IMR-90 (cell line): ENCODE data around the gene ADGRD1. TPM values are rescaled to one million over a fixed set of nuclear protein-coding genes. Genes with fewer than 3 reads are reported as not detected.

Source experiments
- ATAC-seq: fragments of 200-7000 bp; cut with Tn5 transposase; 2 replicates; pipeline ENCODE4 v1.9.1; 2020; ENCODE audit warnings: low read depth, mild to moderate bottlenecking, moderate library complexity
- BruUV-seq: library from RNA; stranded (reverse); fragments of 400-500 nt; replicated peaks from 2 replicates; lab custom pipeline; 2021; lab: Mats Ljungman, UMichigan
- CTCF ChIA-PET: fragments of 300-600 bp; formaldehyde crosslinking; extraction: SDS; loops from one replicate; lab custom pipeline; 2021; ENCODE audit warnings: antibody characterized with exemption; lab: Yijun Ruan, JAX
- POLR2A ChIA-PET: fragments of 300-600 bp; sonication (Branson Sonifier 250); formaldehyde crosslinking; loops from one replicate; lab custom pipeline; 2022; ENCODE audit warnings: antibody characterized with exemption; ENCODE audit not compliant: unreplicated experiment; lab: Charles Lee
- DNase-seq: peaks from one replicate; pipeline ENCODE4 v3.0.0; 2013
- H2AFZ ChIP-seq: replicated peaks from 2 replicates; pipeline ENCODE3; 2013; ENCODE audit warnings: low read length, mild to moderate bottlenecking; ENCODE audit not compliant: poor library complexity
- H2AK5ac ChIP-seq: 2 replicates; pipeline ENCODE4 v1.6.1; 2013; ENCODE audit warnings: low read depth, low read length, inconsistent platforms
- H2AK9ac ChIP-seq: replicated peaks from 2 replicates; pipeline ENCODE3; 2013; ENCODE audit warnings: mild to moderate bottlenecking, low read depth, low read length, moderate library complexity; ENCODE audit not compliant: poor library complexity
- H2BK120ac ChIP-seq: 2 replicates; pipeline ENCODE4 v1.6.1; 2013; ENCODE audit warnings: low read depth, low read length, inconsistent platforms
- H2BK15ac ChIP-seq: 3 replicates; pipeline ENCODE4 v1.6.1; 2013; ENCODE audit warnings: low read depth, low read length, inconsistent platforms
- H2BK20ac ChIP-seq: 2 replicates; pipeline ENCODE4 v1.6.1; 2013; ENCODE audit warnings: low read depth, mild to moderate bottlenecking, inconsistent platforms, low read length, moderate library complexity
- H2BK5ac ChIP-seq: 2 replicates; pipeline ENCODE4 v1.6.1; 2013; ENCODE audit warnings: mild to moderate bottlenecking, low read depth, low read length, inconsistent platforms; ENCODE audit not compliant: poor library complexity, severe bottlenecking
- H3K14ac ChIP-seq: replicated peaks from 2 replicates; pipeline ENCODE4 v1.6.1; 2013; ENCODE audit warnings: low read depth, low read length, inconsistent platforms
- H3K18ac ChIP-seq: 2 replicates; pipeline ENCODE4 v1.6.1; 2013; ENCODE audit warnings: low read depth, low read length, control low read depth
- H3K23ac ChIP-seq: 2 replicates; pipeline ENCODE4 v1.6.1; 2013; ENCODE audit warnings: low read depth, low read length, inconsistent platforms
- H3K27ac ChIP-seq: 2 replicates; pipeline ENCODE4 v1.5.1; 2013; ENCODE audit warnings: mild to moderate bottlenecking, control low read depth, low read length; ENCODE audit not compliant: insufficient read depth
- H3K27me3 ChIP-seq: 2 replicates; pipeline ENCODE4 v1.6.1; 2013; ENCODE audit warnings: low read length; ENCODE audit not compliant: control insufficient read depth, insufficient read depth
- H3K36me3 ChIP-seq: 2 replicates; pipeline ENCODE4 v1.6.1; 2013; ENCODE audit warnings: low read length, mixed read lengths; ENCODE audit not compliant: control insufficient read depth, insufficient read depth
- H3K4ac ChIP-seq: 2 replicates; pipeline ENCODE4 v1.6.1; 2013; ENCODE audit warnings: low read depth, low read length, inconsistent platforms
- H3K4me1 ChIP-seq: 2 replicates; pipeline ENCODE4 v1.6.1; 2013; ENCODE audit warnings: low read length, mixed read lengths; ENCODE audit not compliant: control insufficient read depth, insufficient read depth
- H3K4me2 ChIP-seq: 2 replicates; pipeline ENCODE4 v1.6.1; 2013; ENCODE audit warnings: low read depth, mild to moderate bottlenecking, control low read depth, low read length, moderate library complexity
- H3K4me3 ChIP-seq: 2 replicates; pipeline ENCODE4 v1.5.1; 2013; ENCODE audit warnings: low read depth, mild to moderate bottlenecking, control low read depth, low read length, moderate library complexity; ENCODE audit not compliant: insufficient read depth
- H3K56ac ChIP-seq: 2 replicates; pipeline ENCODE4 v1.6.1; 2013; ENCODE audit warnings: low read length, inconsistent platforms; ENCODE audit not compliant: insufficient read depth; ENCODE audit errors: extremely low read depth
- H3K79me1 ChIP-seq, 2 experiments: 2 replicates each; pipeline ENCODE4 v1.6.1; 2013; ENCODE audit warnings: low read length in 2 of 2, inconsistent platforms in 1 of 2, low read depth in 1 of 2
- H3K9ac ChIP-seq: 2 replicates; pipeline ENCODE4 v1.6.1; 2013; ENCODE audit warnings: low read depth, low read length, control low read depth
- H3K9me1 ChIP-seq: 2 replicates; pipeline ENCODE4 v1.6.1; 2013; ENCODE audit warnings: low read length, inconsistent platforms; ENCODE audit not compliant: insufficient read depth
- H3K9me3 ChIP-seq: 2 replicates; pipeline ENCODE4 v1.6.1; 2013; ENCODE audit warnings: low read length; ENCODE audit not compliant: control insufficient read depth, insufficient read depth
- H4K20me1 ChIP-seq: 2 replicates; pipeline ENCODE4 v1.6.1; 2013; ENCODE audit warnings: low read length, inconsistent platforms; ENCODE audit not compliant: insufficient read depth
- H4K5ac ChIP-seq: 2 replicates; pipeline ENCODE4 v1.6.1; 2013; ENCODE audit warnings: mild to moderate bottlenecking, low read depth, low read length, control low read depth
- H4K8ac ChIP-seq, 2 experiments: 2 replicates each; pipeline ENCODE4 v1.6.1; 2013; ENCODE audit warnings: low read depth in 2 of 2, low read length in 2 of 2, control low read depth in 1 of 2, inconsistent platforms in 1 of 2
- H4K91ac ChIP-seq: 2 replicates; pipeline ENCODE4 v1.6.1; 2013; ENCODE audit warnings: low read depth, low read length, inconsistent platforms; ENCODE audit not compliant: insufficient read depth
- CEBPB ChIP-seq: IDR thresholded peaks from 2 replicates; pipeline ENCODE4 v1.6.1; 2012; ENCODE audit warnings: low read depth, low read length, improper control_type of control experiment
- CTCF ChIP-seq: conservative IDR thresholded peaks from 2 replicates; pipeline ENCODE4 v1.5.1; 2012; ENCODE audit warnings: mild to moderate bottlenecking, low read depth, low read length, improper control_type of control experiment
- RAD21 ChIP-seq: IDR thresholded peaks from 2 replicates; pipeline ENCODE4 v1.6.1; 2012; ENCODE audit warnings: low read length, improper control_type of control experiment
- SMC3 ChIP-seq: fragments of 150-350 bp; IDR thresholded peaks from 2 replicates; pipeline ENCODE4 v1.6.1; 2016; ENCODE audit warnings: low read depth, mild to moderate bottlenecking, antibody characterized with exemption, low read length, moderate library complexity
- WGBS, 2 experiments: methylation state at CpG; one replicate each; pipeline versions ENCODE4 v1.1.5 to v1.1.7; 2013; ENCODE audit warnings: missing lambda C conversion rate in 2 of 2; ENCODE audit not compliant: insufficient read length in 1 of 2; ENCODE audit errors: extremely low coverage in 2 of 2; 5-methylcytosine and 5-hydroxymethylcytosine counted together
- dilution Hi-C: fragments of 300-500 bp; cut with HindIII; formaldehyde crosslinking; loops from one replicate; pipeline ENCODE4 v1.14.3; 2018; ENCODE audit warnings: low sequenced_read_pairs; ENCODE audit not compliant: unreplicated experiment
- in situ Hi-C: fragments of 300-500 bp; cut with MboI; formaldehyde crosslinking; loops from 3 replicates; pipeline ENCODE4 v1.14.3; 2019; ENCODE audit warnings: low sequenced_read_pairs, inconsistent platforms, mixed read lengths
- intact Hi-C: fragments of 100-400 bp; cut with micrococcal nuclease; formaldehyde crosslinking; loops from 2 replicates; pipeline ENCODE4 v1.10.0; 2022
- polyA plus RNA-seq, 3 experiments: library from polyadenylated mRNA; depleted of rRNA; stranded (reverse); fragments of >200 nt; gene quantifications; 2 replicates each; pipeline ENCODE4 v1.2.3, GENCODE V29; 2012; ENCODE audit warnings: low replicate concordance in 1 of 3
- total RNA-seq: library from RNA; depleted of rRNA; stranded (reverse); fragments of >200 nt; gene quantifications from 2 replicates; pipeline ENCODE4 v1.2.3, GENCODE V29; 2012

ADGRD1 gene
- total and polyA plus RNA-seq, 2 of the 4 experiments (the other 2 are of a cell fraction): not detected

GRCh38 chr12:131176926-131177325, 223.2 kb downstream of the ADGRD1 start:
- Histone ChIP-seq H2AK5ac (no peak overlapping the region), H3K9me1 (no peaks in the 10 kb centered on the region), H3K27me3 (no peaks in the 10 kb centered on the region), H3K9ac (no peak overlapping the region), H3K4me2 (no peak overlapping the region), H2AFZ (no peak overlapping the region), H3K4me3 (no peak overlapping the region), H2BK5ac (no peak overlapping the region), H2BK120ac (no peak overlapping the region), H2BK15ac (no peak overlapping the region), H4K5ac (no peak overlapping the region), H3K4ac (no peak overlapping the region), H4K20me1 (no peaks in the 10 kb centered on the region), H3K56ac (no peak overlapping the region), H3K14ac (no peak overlapping the region), H3K23ac (no peak overlapping the region), H3K36me3 (no peaks in the 10 kb centered on the region), H3K4me1 (no peaks in the 10 kb centered on the region), H4K91ac (no peak overlapping the region), H2AK9ac (no peak overlapping the region), H3K27ac (no peak overlapping the region), H4K8ac (no peak overlapping the region), H3K9me3 (peaks cover 20% of the 10 kb centered on the region), H3K18ac (no peak overlapping the region), H3K79me1 (no peaks in the 10 kb centered on the region), H2BK20ac (no peak overlapping the region)
- in situ Hi-C loops (no loop called here), dilution Hi-C loops (no loop called here), intact Hi-C loops (no loop called here)
- ChIA-PET CTCF (no interaction called here), POLR2A (no interaction called here)
- no peak for ATAC-seq
- TF ChIP-seq CEBPB (no peak), RAD21 (no peak), CTCF (no peak), SMC3 (no peak)
- WGBS, 2 experiments: no CpG with 5 or more reads among the region's 1 CpG
- BruUV-seq: no TSS peak
- DNase-seq: no peak
